Astrocyte (in vitro differentiated cells and primary cell): ENCODE results near the gene NUBP1.

ENCODE experiments used
- CTCF ChIP-seq: IDR thresholded peaks from 2 replicates; pipeline ENCODE4 v1.5.1; 2011; ENCODE audit warnings: low read depth, mild to moderate bottlenecking, inconsistent platforms, low read length, moderate library complexity; ENCODE audit not compliant: insufficient read depth
- EZH2 ChIP-seq: IDR thresholded peaks from 2 replicates; pipeline ENCODE4 v1.6.1; 2012; ENCODE audit warnings: mild to moderate bottlenecking, low read length, inconsistent platforms; ENCODE audit not compliant: insufficient read depth

GRCh38 chr16:10731790-10732189 is 11.9 kb upstream of the NUBP1 start:
- TF ChIP-seq CTCF (no peak), EZH2 (no peak)
